ENCODE data around the gene TTLL9.
"Not testable (repeated sequence)": the region's sequence is repeated elsewhere in the genome, so short reads cannot be mapped to it uniquely, and the experiment has no call there.

The TTLL9 gene

GRCh38 chr20:31919410-31920155, 49.1 kb downstream of the TTLL9 start:
- DNase-seq (ENCODE audit: low spot score): no peak

GRCh38 chr20:31920275-31920855, 49.9 kb downstream of the TTLL9 start:
- no peak for DNase-seq (ENCODE audit: low spot score)

GRCh38 chr20:31921480-31921879, 51.0 kb downstream of the TTLL9 start:
- DNase-seq (ENCODE audit: low spot score): not testable (repeated sequence)

GRCh38 chr20:31922181-31922580, 51.7 kb downstream of the TTLL9 start:
- DNase-seq (ENCODE audit: low spot score): no peak

GRCh38 chr20:31922588-31922987, 52.2 kb downstream of the TTLL9 start:
- no peak for DNase-seq (ENCODE audit: low spot score)

GRCh38 chr20:31923388-31924331, 53.2 kb downstream of the TTLL9 start:
- no peak for DNase-seq (ENCODE audit: low spot score)

- no peak for DNase-seq (ENCODE audit: low spot score)
These were observed 54.1 kb downstream of the TTLL9 start for GRCh38 chr20:31924561-31924960.

GRCh38 chr20:31925631-31926030, 55.2 kb downstream of the TTLL9 start:
- DNase-seq (ENCODE audit: low spot score): no peak

GRCh38 chr20:31926493-31926892, 56.1 kb downstream of the TTLL9 start:
- DNase-seq (ENCODE audit: low spot score): no peak

- DNase-seq (ENCODE audit: low spot score): no peak
These were observed 57.3 kb downstream of the TTLL9 start for GRCh38 chr20:31927627-31928159.

GRCh38 chr20:31929631-31930030, 59.2 kb downstream of the TTLL9 start:
- not testable (repeated sequence) for DNase-seq (ENCODE audit: low spot score)

GRCh38 chr20:31930779-31931178, 60.3 kb downstream of the TTLL9 start:
- DNase-seq (ENCODE audit: low spot score): no peak

- DNase-seq (ENCODE audit: low spot score): no peak
These were observed 63.3 kb downstream of the TTLL9 start for GRCh38 chr20:31933698-31934097.

GRCh38 chr20:31934491-31934890, 64.1 kb downstream of the TTLL9 start:
- no peak for DNase-seq (ENCODE audit: low spot score)

GRCh38 chr20:31934968-31935764, 64.7 kb downstream of the TTLL9 start:
- no peak for DNase-seq (ENCODE audit: low spot score)

- DNase-seq (ENCODE audit: low spot score): no peak
These were observed 66.0 kb downstream of the TTLL9 start for GRCh38 chr20:31936420-31936819.

- no peak for DNase-seq (ENCODE audit: low spot score)
These were observed 67.4 kb downstream of the TTLL9 start for GRCh38 chr20:31937820-31938219.

GRCh38 chr20:31939661-31940060, 69.2 kb downstream of the TTLL9 start:
- DNase-seq (ENCODE audit: low spot score): no peak

GRCh38 chr20:31943052-31943471, 72.6 kb downstream of the TTLL9 start:
- no peak for DNase-seq (ENCODE audit: low spot score)

- DNase-seq (ENCODE audit: low spot score): no peak
These were observed 74.9 kb downstream of the TTLL9 start for GRCh38 chr20:31945319-31945718.

- no peak for DNase-seq (ENCODE audit: low spot score)
These were observed 75.4 kb downstream of the TTLL9 start for GRCh38 chr20:31945785-31946184.

GRCh38 chr20:31948008-31948407, 77.6 kb downstream of the TTLL9 start:
- DNase-seq (ENCODE audit: low spot score): no peak
